ENCODE measurements around the gene TFB2M.

TFB2M gene

DNA sequence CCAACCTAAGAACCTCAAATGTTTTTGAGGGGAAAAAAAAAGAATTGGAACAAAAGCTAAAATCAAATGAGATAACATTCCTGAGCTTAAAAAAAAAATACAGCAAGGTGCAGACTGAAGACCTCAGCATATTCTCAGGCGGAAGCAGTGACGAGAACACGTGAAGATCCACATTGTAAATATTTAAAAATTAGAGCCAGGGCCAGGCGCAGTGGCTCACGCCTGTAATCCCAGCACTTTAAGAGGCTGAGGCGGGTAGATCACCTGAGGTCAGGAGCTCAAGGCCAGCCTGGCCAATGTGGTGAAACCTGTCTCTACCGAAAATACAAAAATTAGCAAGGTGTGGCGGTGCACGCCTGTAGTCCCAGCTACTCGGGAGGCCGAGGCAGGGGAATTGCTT, 15.7 kb downstream of the TFB2M start:
- DNase-seq, result no peak

DNA sequence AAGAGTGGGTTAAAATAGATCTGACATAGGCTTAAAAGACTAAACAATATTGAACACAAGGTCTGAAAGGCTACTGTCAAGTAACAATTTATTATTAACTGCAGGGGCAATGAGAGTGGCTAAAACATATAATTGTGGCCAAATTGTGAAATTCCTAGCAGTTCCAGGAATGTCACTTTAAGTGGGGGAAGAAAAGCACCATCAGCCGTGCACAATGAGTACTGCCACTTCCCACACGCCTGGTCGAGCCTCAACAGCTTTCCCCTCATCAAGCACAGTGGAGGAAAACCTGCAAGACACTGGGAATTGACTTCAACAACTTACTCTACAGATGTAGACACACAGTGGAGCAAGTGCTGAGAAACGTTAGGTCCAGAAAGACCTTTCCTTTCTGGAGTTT, 16.4 kb downstream of the TFB2M start:
- no peak for DNase-seq

DNA sequence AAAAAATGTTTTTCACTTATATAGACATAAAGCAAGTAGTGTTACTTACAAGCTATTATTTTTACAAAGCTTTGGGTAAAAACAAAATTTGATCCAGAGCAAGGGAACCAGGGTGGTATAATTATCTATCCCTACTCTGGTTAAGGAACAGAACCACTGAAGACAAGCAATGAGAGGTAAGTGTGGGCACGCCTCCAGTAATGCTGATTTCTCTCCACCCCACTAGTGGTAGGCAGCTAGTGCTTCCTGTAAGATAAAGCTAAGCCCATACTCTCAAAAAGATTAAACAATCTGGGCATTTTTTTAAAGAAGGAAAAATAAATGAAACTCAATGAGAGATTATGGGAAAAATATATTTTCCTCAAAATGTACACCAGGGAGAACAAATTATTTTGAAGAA, 22.1 kb downstream of the TFB2M start:
- no peak for DNase-seq

DNA sequence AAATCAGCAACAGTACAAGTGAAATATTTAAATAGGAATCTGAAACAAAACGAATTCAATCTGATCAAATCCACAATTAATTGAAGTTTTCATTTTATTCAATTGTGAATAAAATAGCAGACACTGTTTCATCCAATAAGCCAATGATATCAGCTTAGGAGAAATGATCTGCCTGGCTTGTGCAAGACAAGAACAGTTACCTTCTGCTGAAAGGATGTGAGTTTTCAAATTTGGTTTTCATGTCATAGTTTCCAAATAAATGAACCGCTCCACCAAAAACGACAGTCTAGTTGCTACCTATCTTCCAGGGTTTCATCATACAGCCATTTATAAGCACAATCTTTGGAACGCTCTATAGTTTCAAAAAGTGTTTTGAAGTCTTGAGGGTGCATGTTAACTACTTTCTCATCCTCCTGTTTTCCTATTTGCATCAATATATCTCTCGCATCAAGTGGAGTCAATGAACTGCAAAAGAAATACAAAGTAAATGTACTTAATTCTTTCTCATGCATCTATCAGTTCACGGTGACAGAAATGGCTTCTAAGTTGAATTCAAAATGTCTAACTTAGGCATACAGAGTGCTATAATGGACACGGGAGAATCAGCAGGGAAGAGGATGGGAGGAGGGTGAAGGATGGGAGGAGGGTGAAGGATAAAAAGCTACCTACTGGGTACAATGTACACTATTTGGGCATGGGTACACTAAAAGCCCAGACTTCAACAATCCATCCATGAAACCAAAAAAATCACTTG, 25.1 kb downstream of the TFB2M start:
- no peak for DNase-seq

DNA sequence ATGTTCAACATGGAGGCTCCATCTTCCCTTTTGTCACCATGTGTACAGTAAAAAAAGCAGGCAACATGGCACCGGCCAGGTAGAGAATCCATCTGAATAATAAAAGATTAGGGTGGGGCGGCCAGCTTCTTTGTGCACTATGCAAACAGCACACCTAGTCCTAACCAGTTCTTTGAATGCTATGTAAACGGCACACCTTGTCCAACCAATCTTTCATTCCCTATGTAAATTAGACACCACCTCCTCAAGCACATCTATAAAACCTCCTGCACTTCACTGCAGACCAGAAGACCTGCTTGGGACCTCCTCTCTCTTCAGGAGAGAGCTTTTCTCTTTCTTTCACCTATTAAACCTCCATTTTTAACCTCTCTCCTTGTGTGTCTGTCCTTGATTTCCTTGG, 28.2 kb downstream of the TFB2M start:
- DNase-seq, result no peak

DNA sequence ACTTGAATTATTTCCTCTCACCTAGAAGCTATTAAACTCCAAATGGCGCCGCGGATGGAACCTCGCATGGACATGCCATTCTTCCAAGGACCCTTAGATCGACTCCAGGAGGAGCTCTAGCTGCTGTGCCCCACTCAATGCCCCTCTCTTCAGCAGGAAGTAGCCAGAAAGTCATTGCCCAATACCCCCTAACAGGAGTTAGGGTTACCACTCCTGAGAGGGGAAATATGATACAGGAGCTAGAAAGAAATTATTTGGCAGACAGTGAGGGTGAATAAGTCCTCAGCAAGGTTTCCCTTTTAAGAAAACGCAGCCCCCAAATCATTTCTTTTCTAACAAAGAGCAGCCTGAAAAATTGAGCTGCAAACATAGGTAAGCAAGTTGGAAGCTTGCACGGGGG, 28.6 kb downstream of the TFB2M start:
- DNase-seq, result no peak

DNA sequence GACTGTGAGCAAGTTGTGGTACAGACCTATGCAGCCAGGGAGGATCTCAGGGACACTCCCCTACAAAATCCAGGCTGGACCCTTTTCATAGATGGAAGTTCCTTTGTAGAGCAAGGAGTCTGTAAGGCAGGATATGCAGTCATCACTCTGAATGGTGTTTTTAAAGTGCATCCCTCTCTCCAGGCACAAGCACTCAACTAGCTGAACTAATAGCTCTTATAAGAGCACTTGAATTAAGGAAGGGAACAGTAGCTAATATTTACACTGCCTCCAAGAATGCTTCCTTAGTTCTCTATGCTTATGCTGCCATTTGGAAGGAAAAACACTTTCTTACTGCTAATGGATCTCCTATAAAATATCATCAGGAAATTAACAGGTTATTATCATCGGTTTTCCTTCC, 31.9 kb downstream of the TFB2M start:
- no peak for DNase-seq

DNA sequence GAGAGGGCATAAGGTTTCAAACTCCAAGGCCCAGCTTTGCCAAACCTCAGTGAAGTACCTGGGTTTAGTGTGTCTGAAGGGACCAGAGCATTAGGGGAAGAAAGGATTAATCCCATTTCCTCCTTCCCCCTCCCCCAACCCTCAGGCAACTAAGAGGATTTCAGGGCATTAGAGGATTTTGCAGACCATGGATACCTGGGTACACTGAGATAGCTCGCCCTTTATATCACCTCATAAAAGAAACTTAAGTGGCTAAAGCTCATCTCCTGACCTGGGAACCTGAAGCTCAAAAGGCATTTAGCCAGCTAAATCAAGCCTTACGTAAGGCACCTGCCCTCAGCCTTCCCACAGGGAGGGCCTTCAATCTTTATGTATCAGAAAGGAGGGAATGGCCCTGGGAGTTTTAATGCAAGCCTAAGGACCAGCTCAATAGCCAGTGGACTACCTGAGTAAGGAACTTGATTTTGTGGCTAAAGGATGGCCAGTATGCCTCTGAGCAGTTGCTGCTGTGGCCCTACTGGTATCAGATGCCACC, 32.6 kb downstream of the TFB2M start:
- no peak for DNase-seq

DNA sequence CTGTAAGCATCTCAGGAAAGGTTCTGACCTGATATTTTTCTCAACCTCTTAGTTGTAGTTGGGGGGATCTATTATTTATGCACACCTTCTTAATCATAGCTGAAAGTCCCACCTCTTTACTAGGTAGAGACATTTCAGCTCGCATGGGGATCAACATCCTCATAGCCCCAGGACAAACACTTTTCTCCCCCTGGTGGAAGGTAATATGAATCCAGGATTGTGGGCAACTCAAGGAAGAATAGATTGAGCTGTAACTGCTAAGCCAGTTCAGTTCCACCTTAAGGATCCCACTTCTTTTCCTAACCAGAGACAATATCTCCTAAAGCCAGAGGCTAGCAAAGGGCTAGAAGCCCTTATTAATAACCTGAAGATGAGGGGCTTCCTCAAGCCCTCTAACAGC, 33.5 kb downstream of the TFB2M start:
- DNase-seq, result no peak

DNA sequence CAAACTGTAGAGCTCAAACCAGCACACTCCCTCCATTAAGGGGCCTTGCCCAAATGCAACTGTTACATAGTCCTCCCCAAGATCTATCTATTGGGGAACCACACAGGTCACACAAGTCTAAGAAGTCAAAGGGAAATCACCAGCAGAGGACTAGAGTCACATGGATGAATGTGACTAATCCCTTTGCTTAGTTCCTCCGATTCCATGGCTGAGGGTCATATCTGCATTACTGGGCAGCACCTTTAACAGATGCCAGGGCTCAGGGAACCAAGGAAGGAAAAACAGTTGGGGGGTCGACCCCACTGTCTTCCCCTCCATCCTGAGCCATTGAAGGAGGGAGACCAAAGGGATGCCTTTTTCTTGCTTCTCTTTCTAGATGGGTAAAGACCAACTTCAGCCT, 35.6 kb downstream of the TFB2M start:
- no peak for DNase-seq

DNA sequence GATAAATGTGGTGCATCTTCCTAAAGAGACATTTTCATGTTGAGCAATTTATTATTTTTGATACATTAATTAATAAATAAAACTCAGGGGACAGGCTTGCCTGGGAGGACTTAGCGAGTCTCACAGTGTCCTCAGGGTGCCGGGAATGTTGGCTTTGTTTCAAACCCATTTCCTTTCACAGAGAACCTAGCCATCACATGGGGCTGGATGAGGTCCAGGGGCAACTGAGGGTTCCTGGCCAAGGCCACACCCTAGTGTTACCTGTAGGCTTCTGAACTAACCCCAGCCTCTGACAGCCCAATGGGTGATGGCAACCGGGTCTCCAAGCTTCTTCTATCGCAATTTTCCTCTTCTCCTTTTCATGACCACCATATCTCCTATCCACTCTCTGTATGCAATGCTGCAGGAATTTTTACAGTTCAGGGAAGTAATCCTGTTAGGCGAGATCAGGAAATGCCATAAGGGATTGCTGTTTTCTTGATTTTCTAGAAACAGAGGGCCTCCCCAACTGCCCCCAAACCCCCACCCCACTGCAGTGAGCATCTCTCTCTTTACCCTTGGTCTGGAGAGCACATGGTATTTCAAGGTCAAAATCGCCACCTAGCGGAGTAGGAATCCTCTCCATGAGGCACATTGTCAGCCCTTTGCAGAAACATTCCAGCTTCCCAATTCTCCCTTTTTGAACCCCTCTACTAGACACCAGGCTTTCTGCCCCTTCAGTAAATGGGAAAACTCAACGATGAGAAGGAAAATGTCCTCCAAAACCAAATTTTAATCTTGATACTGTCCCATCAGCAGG, 36.9 kb downstream of the TFB2M start:
- DNase-seq, result no peak

DNA sequence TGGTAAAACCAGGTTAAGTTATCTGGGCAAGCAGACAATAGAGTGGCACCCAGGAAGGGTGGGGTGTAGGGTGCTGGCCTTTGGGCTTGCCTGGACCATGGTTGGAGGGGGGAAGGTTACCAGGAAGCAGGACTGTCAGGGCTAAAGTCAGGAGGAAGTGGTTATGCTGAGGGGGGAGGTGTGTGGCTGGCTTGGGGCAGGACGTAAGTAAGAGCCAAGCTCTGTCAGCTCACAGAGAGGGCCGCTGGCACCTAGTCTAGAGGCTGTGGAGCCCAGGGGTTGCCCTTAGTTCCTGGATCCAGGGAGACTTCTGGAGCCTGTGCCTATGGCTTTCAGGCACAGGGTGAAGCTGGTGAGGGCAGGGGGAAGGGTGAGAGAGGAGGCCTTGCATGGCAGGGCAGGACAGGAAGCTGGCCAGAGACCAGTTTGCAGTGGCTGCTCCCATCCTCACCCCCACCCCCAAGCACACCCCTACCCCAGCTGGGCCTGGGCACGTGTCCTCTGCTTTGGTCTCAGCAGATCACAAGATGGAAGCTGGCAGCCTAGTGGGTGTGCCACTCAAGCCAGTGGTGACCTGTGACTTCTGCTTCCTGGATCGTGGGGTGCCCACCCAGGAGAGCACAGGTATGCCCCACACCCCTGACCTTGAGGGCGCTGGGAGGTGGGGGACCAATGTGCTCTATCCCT, 38.5 kb downstream of the TFB2M start:
- DNase-seq, result no peak

DNA sequence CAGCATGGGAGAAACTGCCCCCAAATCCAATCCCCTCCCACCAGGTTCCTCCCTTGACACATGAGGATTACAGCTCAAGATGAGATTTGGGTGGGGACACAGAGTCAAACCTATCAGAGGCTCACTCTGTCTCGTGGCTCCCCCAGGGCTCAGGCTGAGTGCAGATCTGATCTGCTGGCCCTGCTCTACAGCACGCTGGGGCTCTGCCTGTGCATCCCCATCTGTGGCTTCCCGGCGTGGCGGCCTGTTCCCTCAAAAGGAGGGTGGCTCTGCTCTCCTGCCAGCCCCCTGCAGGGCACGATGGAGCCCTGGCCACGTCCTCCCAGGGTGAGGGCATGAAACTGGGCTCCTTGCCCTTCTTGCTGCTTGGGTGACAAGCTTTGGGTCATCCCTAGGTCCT, 39.1 kb downstream of the TFB2M start:
- DNase-seq, result no peak

DNA sequence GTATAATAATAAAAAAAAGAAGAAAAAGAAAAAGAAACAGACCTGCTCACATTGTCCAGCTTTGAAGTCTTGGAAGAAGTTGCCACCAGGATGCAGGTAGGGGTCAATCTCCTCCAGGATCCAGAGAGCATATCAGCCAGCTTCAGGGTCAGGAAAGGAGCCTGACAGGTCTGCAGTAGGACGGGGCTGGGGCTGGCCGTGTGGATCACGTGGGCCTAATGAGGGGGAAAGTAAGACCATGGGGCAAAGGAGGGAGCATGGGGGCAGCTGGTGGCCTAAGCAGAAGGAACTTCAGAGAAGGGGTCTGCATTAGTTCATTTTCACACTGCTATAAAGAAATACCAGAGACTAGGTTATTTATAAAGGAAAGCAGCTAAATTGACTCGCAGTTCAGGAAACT, 39.7 kb downstream of the TFB2M start:
- DNase-seq, result no peak

DNA sequence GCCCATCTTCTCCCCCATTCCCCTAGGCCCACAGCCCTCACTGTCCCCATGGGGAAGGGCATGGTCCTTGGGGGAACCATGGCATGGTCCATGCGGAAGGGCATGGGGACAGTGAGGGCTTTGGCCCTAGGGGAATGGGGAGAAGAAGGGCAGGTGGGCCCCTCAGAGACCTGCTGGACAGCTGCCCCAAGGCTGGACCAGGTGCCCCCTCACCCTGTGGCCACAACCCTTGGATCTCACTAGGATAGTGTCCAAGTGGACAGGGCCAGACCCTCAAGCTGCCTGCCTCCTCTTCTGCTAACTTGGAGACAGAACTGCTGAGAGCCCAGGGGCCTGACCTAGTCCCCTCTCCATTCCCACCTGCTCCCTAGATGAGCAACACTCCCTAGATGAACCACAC, 46.5 kb downstream of the TFB2M start:
- no peak for DNase-seq

DNA sequence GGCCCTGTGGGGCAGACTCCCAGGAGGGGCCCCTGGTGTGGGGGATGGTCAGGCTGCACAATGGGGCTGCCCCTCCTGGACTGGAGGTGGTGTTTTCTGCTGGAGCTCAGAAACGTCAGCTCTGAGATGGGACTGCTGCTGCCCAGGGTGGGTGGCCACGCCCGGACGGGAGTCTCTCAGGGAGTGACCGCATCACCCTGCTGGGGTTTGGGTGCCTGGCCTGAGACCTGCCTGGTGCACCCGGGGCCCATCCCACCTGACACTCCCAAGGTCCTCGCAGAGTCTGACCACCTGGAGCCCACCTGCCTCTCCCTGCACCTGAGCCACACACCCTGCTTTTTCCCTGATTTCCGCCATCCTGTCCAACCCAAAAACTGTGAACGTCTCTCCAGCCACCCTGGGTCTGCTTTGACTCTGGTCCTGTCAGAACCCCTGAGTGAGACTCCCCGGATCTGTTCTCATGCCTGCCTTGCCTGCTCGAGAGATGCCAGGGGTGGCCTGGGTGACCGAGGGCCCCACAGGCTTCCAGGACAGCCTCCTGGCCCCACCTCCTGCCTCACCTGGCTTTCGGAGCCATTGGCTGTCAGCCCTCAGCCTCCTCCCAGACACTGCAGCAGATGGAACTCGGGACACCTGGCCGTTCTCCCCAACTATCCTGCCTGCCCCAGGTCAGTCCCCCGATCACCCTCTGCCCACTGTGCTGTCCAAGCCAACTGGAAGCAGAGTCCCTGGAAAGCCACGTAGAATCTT, 47.4 kb downstream of the TFB2M start:
- DNase-seq, result no peak

DNA sequence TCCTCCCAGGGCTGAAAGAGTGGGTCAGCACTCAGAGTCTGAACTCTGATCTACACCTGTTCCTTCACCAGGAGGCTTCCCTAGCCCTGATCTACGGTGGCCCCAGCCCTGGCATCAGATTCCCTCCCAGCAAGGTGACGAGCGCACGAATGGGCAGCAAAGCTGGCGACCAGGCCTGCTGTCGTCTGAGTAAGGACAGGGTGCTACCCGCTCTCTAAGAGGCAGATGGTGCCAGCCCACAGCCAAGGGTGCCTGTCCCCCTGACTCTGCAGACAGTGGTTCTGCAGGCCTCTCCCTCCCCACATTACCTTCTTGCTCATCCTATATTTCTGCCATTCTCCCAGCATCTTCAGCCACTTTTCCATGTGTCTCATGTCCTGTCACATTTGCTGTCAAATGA, 48.7 kb downstream of the TFB2M start:
- DNase-seq, result no peak

DNA sequence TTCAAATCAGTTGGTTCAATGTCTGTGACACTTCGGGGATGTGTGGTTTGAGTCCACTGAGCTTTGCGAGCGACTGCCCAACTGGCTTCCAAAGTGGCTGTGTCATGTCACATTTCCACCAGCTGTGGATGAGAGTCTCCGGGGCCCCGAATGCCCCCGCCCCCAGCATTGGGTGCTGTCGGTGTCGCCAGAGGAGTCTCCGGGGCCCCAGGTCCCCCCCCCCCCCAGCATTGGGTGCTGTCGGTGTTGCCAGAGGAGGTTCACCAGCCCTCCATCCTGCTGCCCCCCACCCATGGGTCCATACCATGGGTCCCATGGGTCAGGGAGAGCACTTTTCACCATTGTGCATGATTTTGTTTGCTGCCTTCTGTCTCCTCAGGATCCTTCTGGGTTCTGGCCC, 49.9 kb downstream of the TFB2M start:
- DNase-seq, result no peak

DNA sequence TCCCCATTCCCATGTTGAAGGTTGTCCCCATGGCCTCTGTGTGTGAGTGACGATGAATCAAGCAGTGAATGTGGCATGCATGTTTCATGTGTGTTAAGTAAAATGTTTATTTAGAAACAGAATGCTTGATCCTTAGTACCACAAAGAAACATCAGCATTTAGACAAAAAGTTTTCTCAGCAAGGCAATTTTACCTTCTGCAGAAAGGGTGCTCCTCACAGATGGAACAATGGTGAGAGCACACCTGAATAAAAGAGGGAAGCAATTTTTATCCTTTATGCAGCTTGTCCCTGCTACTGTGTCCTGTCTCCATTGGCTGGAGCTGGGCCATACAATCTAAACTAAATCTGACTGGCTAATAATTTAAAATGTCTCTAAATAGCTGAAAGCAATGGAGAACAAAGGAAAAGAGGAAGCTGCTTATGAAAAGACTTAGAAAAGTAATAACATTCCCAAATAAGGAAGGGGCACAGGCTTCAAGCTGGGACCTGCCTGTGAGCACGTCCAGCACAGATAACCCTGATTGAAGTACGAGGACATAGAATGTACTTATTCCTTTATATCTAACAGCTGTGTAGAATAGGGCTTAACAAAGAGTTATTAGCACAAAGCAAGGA, 50.6 kb downstream of the TFB2M start:
- no peak for DNase-seq

DNA sequence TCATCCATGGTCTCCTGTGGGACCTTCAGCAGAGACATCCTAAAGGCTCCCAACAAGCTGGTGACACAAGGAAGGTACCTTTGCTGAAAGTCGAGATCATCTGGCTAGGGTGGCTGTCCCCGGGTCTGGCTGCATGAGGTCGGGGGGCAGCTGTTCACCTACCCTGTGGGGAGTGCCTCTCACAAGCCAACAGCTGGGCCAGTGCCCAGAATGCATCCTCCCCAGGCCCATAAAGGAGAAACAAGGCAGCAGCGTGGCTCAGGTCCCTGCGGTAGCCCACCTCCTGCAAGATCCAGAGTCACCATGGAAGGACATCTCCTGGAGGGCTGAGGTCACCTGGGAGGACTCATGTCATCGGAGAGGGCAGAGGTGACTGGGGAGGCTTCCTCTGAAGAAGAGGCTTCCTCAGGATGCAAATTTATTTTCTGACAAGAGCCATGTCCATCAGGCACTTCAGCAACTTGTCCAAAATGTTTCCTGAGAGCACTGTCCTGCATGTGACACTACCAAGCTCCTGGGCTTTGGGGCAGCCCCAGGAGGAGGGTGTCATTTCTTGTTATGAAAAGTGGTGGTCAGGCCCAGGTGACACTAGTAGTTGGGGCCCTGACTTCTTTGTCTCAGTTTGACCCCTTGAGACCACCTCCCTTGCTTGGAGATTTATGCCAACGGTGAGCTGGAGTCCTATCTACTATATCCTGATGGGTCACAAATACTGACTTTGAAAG, 52.3 kb downstream of the TFB2M start:
- DNase-seq, result no peak

DNA sequence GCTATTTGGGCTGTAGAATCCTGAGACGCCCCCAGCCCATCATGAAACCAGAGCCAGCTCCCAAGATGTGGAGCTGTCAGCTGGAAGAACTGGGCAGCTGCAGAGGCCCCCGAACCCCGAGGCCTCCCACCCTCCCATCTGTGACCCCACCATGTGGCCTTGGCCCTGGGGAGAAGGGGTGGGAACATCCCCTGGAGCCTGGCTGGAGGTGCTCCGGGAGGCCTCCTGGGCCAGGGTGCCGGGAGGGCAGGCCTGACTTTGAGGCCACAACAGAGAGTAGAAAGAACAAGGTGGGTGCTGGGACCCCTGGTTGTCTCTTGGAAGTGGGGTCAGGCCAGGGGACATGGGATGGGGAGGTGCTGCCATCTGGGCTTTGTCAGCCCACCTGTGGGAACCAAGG, 53.0 kb downstream of the TFB2M start:
- DNase-seq, result no peak

DNA sequence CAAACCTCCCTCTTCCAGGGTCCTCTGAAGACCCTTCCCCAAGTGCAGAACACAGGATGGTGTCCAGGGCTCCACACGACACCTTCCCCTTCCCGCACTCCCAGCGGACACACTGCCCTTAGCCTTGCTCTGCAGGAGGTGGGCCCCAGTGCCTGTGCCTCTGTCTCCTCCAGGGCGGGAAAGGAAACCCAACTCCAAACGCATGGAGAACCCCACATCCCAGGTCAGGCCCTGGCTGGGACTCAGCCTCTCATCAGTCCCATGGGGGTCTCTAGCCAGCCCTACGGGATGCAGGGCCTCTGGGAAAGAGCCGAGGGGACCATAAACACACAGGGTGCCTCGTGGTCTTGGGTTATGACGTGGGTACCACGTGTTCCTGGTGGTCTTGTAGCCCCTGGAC, 53.4 kb downstream of the TFB2M start:
- no peak for DNase-seq

Data from central memory CD4-positive, alpha-beta T cell (primary cell).